ENCODE data around the gene PAMR1.

Gene PAMR1

GRCh38 chr11:35393098-35393497, 132.3 kb downstream of the PAMR1 start:
- Mint-ChIP-seq H3K4me1 (peaks cover 6% of the 10 kb centered on the region), H3K9me3 (peaks cover 7% of the 10 kb centered on the region), H3K27me3 (ENCODE audit: low read depth) (peaks cover 15% of the 10 kb centered on the region), H3K27ac (no peak overlapping the region), H3K4me3 (no peak overlapping the region), H3K36me3 (ENCODE audit: low read depth) (no peaks in the 10 kb centered on the region)
- no peak for TF ChIP-seq CTCF (IDR thresholded peaks at IDR 0.05; ENCODE audit: unreplicated experiment in 3 of 3)

GRCh38 chr11:35391922-35392688, 133.3 kb downstream of the PAMR1 start:
- peaks cover 6% of the 10 kb centered on the region for H3K4me1 Mint-ChIP-seq
- peak overlapping the region in 1 of 3 experiments; percentile 21 for H3K27ac Mint-ChIP-seq
- peaks cover 2% of the 10 kb centered on the region for H3K9me3 Mint-ChIP-seq
- TF ChIP-seq CTCF (IDR thresholded peaks at IDR 0.05; ENCODE audit: unreplicated experiment in 3 of 3), result peak; percentile 77 to 93 (median 92)
- no peaks in the 10 kb centered on the region for H3K36me3 Mint-ChIP-seq (ENCODE audit: low read depth)
- peaks cover 15% of the 10 kb centered on the region for H3K27me3 Mint-ChIP-seq (ENCODE audit: low read depth)
- no peak overlapping the region for H3K4me3 Mint-ChIP-seq

- peaks cover 3% of the 10 kb centered on the region for H3K36me3 Mint-ChIP-seq (ENCODE audit: low read depth)
- no peak overlapping the region for H3K4me3 Mint-ChIP-seq
- peaks cover 2% of the 10 kb centered on the region for H3K9me3 Mint-ChIP-seq
- no peak for TF ChIP-seq CTCF (IDR thresholded peaks at IDR 0.05; ENCODE audit: unreplicated experiment in 3 of 3)
- no peak overlapping the region for H3K27ac Mint-ChIP-seq
- H3K27me3 Mint-ChIP-seq (ENCODE audit: low read depth), result peaks cover 15% of the 10 kb centered on the region
- peaks cover 6% of the 10 kb centered on the region for H3K4me1 Mint-ChIP-seq
Measured at GRCh38 chr11:35390737-35391682, 134.4 kb downstream of the PAMR1 start.

- peaks cover 6% of the 10 kb centered on the region for H3K4me1 Mint-ChIP-seq
- peaks cover 15% of the 10 kb centered on the region for H3K27me3 Mint-ChIP-seq (ENCODE audit: low read depth)
- no peak overlapping the region for H3K27ac Mint-ChIP-seq
- H3K36me3 Mint-ChIP-seq (ENCODE audit: low read depth), result peaks cover 3% of the 10 kb centered on the region
- H3K9me3 Mint-ChIP-seq, result no peaks in the 10 kb centered on the region
- H3K4me3 Mint-ChIP-seq, result no peak overlapping the region
- no peak for TF ChIP-seq CTCF (IDR thresholded peaks at IDR 0.05; ENCODE audit: unreplicated experiment in 3 of 3)
Measured at GRCh38 chr11:35389897-35390465, 135.4 kb downstream of the PAMR1 start.

GRCh38 chr11:35389112-35389511, 136.3 kb downstream of the PAMR1 start:
- H3K36me3 Mint-ChIP-seq (ENCODE audit: low read depth), result peaks cover 3% of the 10 kb centered on the region
- no peaks in the 10 kb centered on the region for H3K9me3 Mint-ChIP-seq
- H3K27ac Mint-ChIP-seq, result no peak overlapping the region
- no peak overlapping the region for H3K4me3 Mint-ChIP-seq
- TF ChIP-seq CTCF (IDR thresholded peaks at IDR 0.05; ENCODE audit: unreplicated experiment in 3 of 3), result no peak
- H3K4me1 Mint-ChIP-seq, result peaks cover 6% of the 10 kb centered on the region
- peaks cover 15% of the 10 kb centered on the region for H3K27me3 Mint-ChIP-seq (ENCODE audit: low read depth)
